B cell (primary cell): ENCODE data around the gene EIF3L. TPM values are rescaled to one million over a fixed set of nuclear protein-coding genes. Genes with fewer than 3 reads are reported as not detected.

ENCODE experiments used
- ATAC-seq: fragments of 200-7000 bp; cut with Tn5 transposase; one replicate; pipeline ENCODE4 v1.10.0; 2021; ENCODE audit warnings: low read depth, mild to moderate bottlenecking, moderate number of reproducible peaks, moderate library complexity
- CTCF ChIA-PET: fragments of 350-600 bp; sonication (Branson Sonifier 250); formaldehyde crosslinking; loops from one replicate; lab custom pipeline; 2021; ENCODE audit warnings: antibody characterized with exemption, inconsistent platforms; lab: Charles Lee
- POLR2A ChIA-PET: fragments of 350-600 bp; sonication (Branson Sonifier 250); formaldehyde crosslinking; loops from one replicate; lab custom pipeline; 2021; ENCODE audit warnings: antibody characterized with exemption; lab: Charles Lee
- DNase-seq: peaks from one replicate; pipeline ENCODE4 v3.0.0; 2013
- H2AFZ ChIP-seq: 2 replicates; pipeline ENCODE4 v1.6.1; 2012; ENCODE audit warnings: mild to moderate bottlenecking, low read depth, low read length; ENCODE audit not compliant: insufficient read depth, poor library complexity, severe bottlenecking
- H3K27ac ChIP-seq, 2 donors: 1 replicate in 1 of 2; 2 replicates in 1 of 2; pipeline ENCODE4 v1.5.1; 2012 to 2013; ENCODE audit warnings: low read length in 2 of 2, mild to moderate bottlenecking in 2 of 2, moderate library complexity in 1 of 2
- H3K27me3 ChIP-seq, 4 experiments: fragments of 200-600 bp in 1 of 4; sonication (generic) in 1 of 4; replicated peaks in 1 of 4; 1 replicate in 2 of 4; 2 replicates in 2 of 4; pipeline versions ENCODE4 v1.6.1 to v1.7.0; 2013 to 2016; ENCODE audit warnings: low read length in 3 of 4, mild to moderate bottlenecking in 2 of 4, mixed read lengths in 1 of 4, moderate library complexity in 1 of 4; ENCODE audit not compliant: insufficient read depth in 4 of 4, control insufficient read depth in 3 of 4; ENCODE audit errors: control extremely low read depth in 1 of 4
- H3K36me3 ChIP-seq, 2 experiments: replicated peaks in 1 of 2; 1 replicate in 1 of 2; 2 replicates in 1 of 2; pipeline versions ENCODE4 v1.6.1 to v1.7.1; 2013; ENCODE audit warnings: low read length in 1 of 2; ENCODE audit not compliant: insufficient read depth in 2 of 2, control insufficient read depth in 1 of 2; ENCODE audit errors: control extremely low read depth in 1 of 2, extremely low read depth in 1 of 2
- H3K4me1 ChIP-seq, 2 donors: fragments of 200-600 bp in 1 of 2; sonication (generic) in 1 of 2; 1 replicate in 1 of 2; 2 replicates in 1 of 2; pipeline versions ENCODE4 v1.5.1 to v1.6.1; 2013 to 2017; ENCODE audit warnings: low read length in 2 of 2; ENCODE audit not compliant: control insufficient read depth in 2 of 2, insufficient read depth in 2 of 2
- H3K4me2 ChIP-seq: replicated peaks from 2 replicates; pipeline ENCODE3; 2012; ENCODE audit warnings: mild to moderate bottlenecking, low read depth, low read length; ENCODE audit not compliant: poor library complexity, severe bottlenecking
- H3K4me3 ChIP-seq, 5 experiments: fragments of 200-600 bp in 1 of 5; sonication (generic) in 1 of 5; 1 replicate in 3 of 5; 2 replicates in 2 of 5; pipeline versions ENCODE4 v1.5.1 to v1.7.0; 2011 to 2016; ENCODE audit warnings: low read length in 4 of 5, mild to moderate bottlenecking in 4 of 5, low read depth in 2 of 5, control low read depth in 1 of 5, moderate library complexity in 1 of 5; ENCODE audit not compliant: insufficient read depth in 1 of 5; ENCODE audit errors: control extremely low read depth in 1 of 5, extremely low read depth in 1 of 5
- H3K79me2 ChIP-seq: fragments of 200-600 bp; sonication (generic); one replicate; pipeline ENCODE4 v1.6.0; 2016; ENCODE audit warnings: low read length; ENCODE audit not compliant: control insufficient read depth, insufficient read depth
- H3K9ac ChIP-seq: fragments of 200-600 bp; sonication (generic); 2 replicates; pipeline ENCODE4 v1.6.1; 2017; ENCODE audit warnings: mild to moderate bottlenecking, low read length, moderate library complexity
- H3K9me3 ChIP-seq, 3 donors: one replicate each; pipeline versions ENCODE4 v1.6.1 to v1.7.1; 2013; ENCODE audit warnings: low read length in 2 of 3; ENCODE audit not compliant: control insufficient read depth in 2 of 3, insufficient read depth in 1 of 3; ENCODE audit errors: control extremely low read depth in 1 of 3
- H4K20me1 ChIP-seq: 2 replicates; pipeline ENCODE4 v1.6.0; 2012; ENCODE audit warnings: mild to moderate bottlenecking, low read length; ENCODE audit not compliant: insufficient read depth, control insufficient read depth, poor library complexity, severe bottlenecking
- H3K27ac Mint-ChIP-seq: one replicate; pipeline ENCODE4 v1.8.0; 2021; ENCODE audit warnings: mixed read lengths
- H3K27me3 Mint-ChIP-seq: one replicate; pipeline ENCODE4 v1.8.0; 2021; ENCODE audit warnings: mixed read lengths
- H3K4me1 Mint-ChIP-seq: one replicate; pipeline ENCODE4 v1.8.0; 2021; ENCODE audit warnings: mixed read lengths
- H3K4me3 Mint-ChIP-seq: one replicate; pipeline ENCODE4 v1.8.0; 2021; ENCODE audit warnings: mixed read lengths
- H3K9me3 Mint-ChIP-seq: one replicate; pipeline ENCODE4 v1.8.0; 2022; ENCODE audit warnings: mixed read lengths; ENCODE audit not compliant: insufficient read depth
- CTCF ChIP-seq: fragments of 200-600 bp; IDR thresholded peaks from one replicate; pipeline ENCODE4 v1.8.0; 2022; ENCODE audit warnings: antibody characterized with exemption, mild to moderate bottlenecking
- EZH2 ChIP-seq: IDR thresholded peaks from 2 replicates; pipeline ENCODE4 v1.6.1; 2012; ENCODE audit warnings: borderline replicate concordance, low read depth, mild to moderate bottlenecking, moderate library complexity, low read length; ENCODE audit not compliant: insufficient read depth, poor library complexity, severe bottlenecking
- WGBS: methylation state at CpG from one replicate; pipeline ENCODE4 v1.1.5; 2013; ENCODE audit warnings: missing lambda C conversion rate; ENCODE audit not compliant: insufficient coverage; 5-methylcytosine and 5-hydroxymethylcytosine counted together
- intact Hi-C: fragments of 100-400 bp; cut with micrococcal nuclease; formaldehyde crosslinking; loops from one replicate; pipeline ENCODE4 v1.10.0; 2022
- polyA plus RNA-seq: library from polyadenylated mRNA; depleted of rRNA; stranded (reverse); fragments of >200 nt; gene quantifications from 2 replicates; pipeline ENCODE4 v1.2.3, GENCODE V29; 2012
- total RNA-seq, 2 donors: library from RNA; stranded (reverse); fragments of 120-200 nt in 1 of 2; gene quantifications; 1 replicate in 1 of 2; 2 replicates in 1 of 2; pipeline versions ENCODE4 v1.2.3 to v1.2.4, GENCODE V29; 2013 to 2022

The EIF3L gene
- total and polyA plus RNA-seq, 2 donors (not counting 1 experiment from before 2014, with no cell fraction given) = 430 to 560 TPM

- no peaks in the 10 kb centered on the region for H3K27me3 ChIP-seq
- ChIA-PET CTCF (no interaction called here), POLR2A (interaction anchor here (0.6 kb wide), 1 partner anchor 562 kb away, joined by 3 read pairs; no protein-coding TSS in a partner anchor)
- 98% methylated on average over 5 of the region's 7 CpGs for WGBS
- H3K4me3 ChIP-seq = no peak overlapping the region
- peaks cover 10 to 16% of the 10 kb centered on the region in 2 donors for H3K4me1 ChIP-seq
- no peak overlapping the region for H3K27ac ChIP-seq
- H3K4me2 ChIP-seq = no peak overlapping the region
- ATAC-seq (no peak), DNase-seq (no peak)
- no peaks in the 10 kb centered on the region for H3K27me3 Mint-ChIP-seq
- no peak overlapping the region for H3K9ac ChIP-seq
- intact Hi-C loops = no loop called here
- H2AFZ ChIP-seq = no peak overlapping the region
- H3K4me3 Mint-ChIP-seq = no peak overlapping the region
- H3K27ac Mint-ChIP-seq = no peak overlapping the region
- H3K4me1 Mint-ChIP-seq = peaks cover 27% of the 10 kb centered on the region
- no peaks in the 10 kb centered on the region for H3K9me3 Mint-ChIP-seq
- TF ChIP-seq EZH2 (no peak), CTCF (no peak)
- peaks cover 0 to 8% of the 10 kb centered on the region in 2 experiments for H3K36me3 ChIP-seq
- no peaks in the 10 kb centered on the region for H3K9me3 ChIP-seq
- H3K79me2 ChIP-seq = peaks cover 3% of the 10 kb centered on the region
- H4K20me1 ChIP-seq = peaks cover 7% of the 10 kb centered on the region
Measured at GRCh38 chr22:37909766-37910165, 60.5 kb downstream of the EIF3L start.

GRCh38 chr22:37910890-37911672, 61.9 kb downstream of the EIF3L start:
- H3K27ac Mint-ChIP-seq = no peak overlapping the region
- H3K9me3 Mint-ChIP-seq = no peaks in the 10 kb centered on the region
- Histone ChIP-seq H3K36me3 (peaks cover 0 to 10% of the 10 kb centered on the region in 2 experiments), H3K9ac (no peak overlapping the region), H3K4me2 (no peak overlapping the region), H2AFZ (no peak overlapping the region), H3K27me3 (no peaks in the 10 kb centered on the region), H3K79me2 (peaks cover 3% of the 10 kb centered on the region), H4K20me1 (peaks cover 7% of the 10 kb centered on the region), H3K27ac (no peak overlapping the region), H3K9me3 (no peaks in the 10 kb centered on the region), H3K4me1 (peaks cover 6 to 10% of the 10 kb centered on the region in 2 donors), H3K4me3 (no peak overlapping the region)
- CTCF ChIA-PET = no interaction called here
- ATAC-seq (no peak), DNase-seq (no peak)
- WGBS = 94% methylated on average over 12 of the region's 15 CpGs
- H3K4me1 Mint-ChIP-seq = peaks cover 19% of the 10 kb centered on the region
- no peak for TF ChIP-seq CTCF
- TF ChIP-seq EZH2 = no peak
- intact Hi-C loops = no loop called here
- no peaks in the 10 kb centered on the region for H3K27me3 Mint-ChIP-seq
- POLR2A ChIA-PET = no interaction called here
- no peak overlapping the region for H3K4me3 Mint-ChIP-seq
